GM10266 (cell line): ENCODE data around the gene GMCL1.
"Not testable (repeated sequence)": the region's sequence is repeated elsewhere in the genome, so short reads cannot be mapped to it uniquely, and the experiment has no call there.

Experiments used
- DNase-seq: peaks from one replicate; pipeline ENCODE4 v3.0.0; 2012; ENCODE audit errors: extremely low spot score
- TF ChIP-seq, protein P1 (sequence below): IDR thresholded peaks from 2 replicates; pipeline ENCODE4 v1.5.1; 2012; ENCODE audit warnings: mild to moderate bottlenecking, low read depth; ENCODE audit not compliant: control insufficient read depth, insufficient read depth; ENCODE audit errors: missing control alignments

GMCL1 gene

DNA sequence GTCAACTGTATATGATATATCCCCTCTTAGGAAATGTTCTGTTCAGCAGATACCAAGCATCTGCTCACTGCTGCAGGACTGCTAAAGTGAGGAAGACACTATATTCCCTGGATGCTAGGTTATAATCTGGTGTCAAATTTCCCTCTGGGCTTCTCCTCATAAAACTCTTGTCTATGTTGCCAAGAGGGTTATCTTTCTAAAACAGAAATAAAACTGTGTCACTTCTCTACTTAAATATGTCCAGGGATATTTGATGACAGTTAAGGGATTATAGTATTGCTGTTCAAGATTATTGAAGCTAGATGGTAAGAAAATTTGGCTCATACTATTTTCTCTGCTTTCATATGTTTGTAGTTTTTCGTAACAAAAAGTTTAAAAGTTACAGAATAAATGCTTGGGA is 33.8 kb downstream of the GMCL1 start:
- DNase-seq, result no peak
- TF ChIP-seq, protein P1, sequence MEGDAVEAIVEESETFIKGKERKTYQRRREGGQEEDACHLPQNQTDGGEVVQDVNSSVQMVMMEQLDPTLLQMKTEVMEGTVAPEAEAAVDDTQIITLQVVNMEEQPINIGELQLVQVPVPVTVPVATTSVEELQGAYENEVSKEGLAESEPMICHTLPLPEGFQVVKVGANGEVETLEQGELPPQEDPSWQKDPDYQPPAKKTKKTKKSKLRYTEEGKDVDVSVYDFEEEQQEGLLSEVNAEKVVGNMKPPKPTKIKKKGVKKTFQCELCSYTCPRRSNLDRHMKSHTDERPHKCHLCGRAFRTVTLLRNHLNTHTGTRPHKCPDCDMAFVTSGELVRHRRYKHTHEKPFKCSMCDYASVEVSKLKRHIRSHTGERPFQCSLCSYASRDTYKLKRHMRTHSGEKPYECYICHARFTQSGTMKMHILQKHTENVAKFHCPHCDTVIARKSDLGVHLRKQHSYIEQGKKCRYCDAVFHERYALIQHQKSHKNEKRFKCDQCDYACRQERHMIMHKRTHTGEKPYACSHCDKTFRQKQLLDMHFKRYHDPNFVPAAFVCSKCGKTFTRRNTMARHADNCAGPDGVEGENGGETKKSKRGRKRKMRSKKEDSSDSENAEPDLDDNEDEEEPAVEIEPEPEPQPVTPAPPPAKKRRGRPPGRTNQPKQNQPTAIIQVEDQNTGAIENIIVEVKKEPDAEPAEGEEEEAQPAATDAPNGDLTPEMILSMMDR, result no peak

DNA sequence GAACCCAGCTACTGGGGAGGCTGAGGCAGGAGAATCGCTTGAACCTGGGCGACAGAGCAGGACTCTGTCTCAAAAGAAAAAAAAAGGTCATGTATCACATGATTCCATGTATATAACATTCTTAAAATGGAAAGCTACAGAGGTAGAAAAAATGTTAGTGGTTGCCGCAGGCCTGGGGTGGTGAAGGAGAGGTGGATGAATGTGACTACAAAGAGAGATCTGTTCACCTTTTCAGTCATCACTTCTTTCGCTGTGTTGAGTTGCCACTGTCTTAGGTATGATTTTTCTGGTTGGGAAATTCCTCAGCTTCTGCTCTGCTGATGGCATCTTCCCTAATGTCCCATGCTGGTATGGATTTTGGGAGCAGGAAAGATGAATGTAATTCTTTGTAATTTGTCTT is 59.0 kb downstream of the GMCL1 start:
- TF ChIP-seq, protein P1, result no peak
- DNase-seq, result no peak

DNA sequence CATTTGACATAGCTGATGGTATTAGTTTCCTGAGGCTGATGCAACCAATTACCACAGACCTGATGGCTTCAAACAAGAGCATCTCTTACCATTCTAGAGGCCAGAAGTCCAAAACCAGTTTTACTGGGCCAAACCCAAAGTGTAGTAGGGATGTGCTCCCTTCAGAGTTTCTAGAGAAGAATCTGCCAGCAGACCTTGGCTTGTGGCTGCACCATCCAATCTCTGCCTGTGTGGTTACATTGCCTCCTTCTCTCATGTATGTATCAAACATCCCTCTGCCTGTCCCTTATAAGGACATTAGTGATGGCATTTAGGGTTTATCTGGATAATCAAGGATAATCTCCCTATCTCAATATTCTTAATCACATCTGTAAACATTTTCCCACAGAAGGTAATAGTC is 59.8 kb downstream of the GMCL1 start:
- DNase-seq, result no peak
- TF ChIP-seq, protein P1, result no peak

DNA sequence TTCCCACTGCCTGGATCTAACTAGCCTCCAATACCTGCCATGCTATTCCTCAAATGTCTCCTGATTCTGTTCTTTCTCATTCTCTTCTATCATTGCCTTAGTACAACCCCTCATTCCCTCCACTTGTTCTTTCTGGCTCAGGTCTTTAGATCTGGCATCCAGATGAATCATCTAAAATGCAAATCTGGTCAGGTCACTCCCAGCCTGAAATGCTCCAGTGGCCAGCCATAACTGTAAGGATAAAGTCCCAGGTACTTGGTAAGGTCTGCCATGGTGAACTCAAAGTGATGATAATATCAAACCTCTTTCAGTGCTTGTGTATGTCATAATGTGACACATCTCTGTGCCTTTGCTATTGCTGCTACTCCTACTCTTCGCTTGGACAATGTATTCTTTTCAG is 61.4 kb downstream of the GMCL1 start:
- no peak for DNase-seq
- TF ChIP-seq, protein P1, result no peak

DNA sequence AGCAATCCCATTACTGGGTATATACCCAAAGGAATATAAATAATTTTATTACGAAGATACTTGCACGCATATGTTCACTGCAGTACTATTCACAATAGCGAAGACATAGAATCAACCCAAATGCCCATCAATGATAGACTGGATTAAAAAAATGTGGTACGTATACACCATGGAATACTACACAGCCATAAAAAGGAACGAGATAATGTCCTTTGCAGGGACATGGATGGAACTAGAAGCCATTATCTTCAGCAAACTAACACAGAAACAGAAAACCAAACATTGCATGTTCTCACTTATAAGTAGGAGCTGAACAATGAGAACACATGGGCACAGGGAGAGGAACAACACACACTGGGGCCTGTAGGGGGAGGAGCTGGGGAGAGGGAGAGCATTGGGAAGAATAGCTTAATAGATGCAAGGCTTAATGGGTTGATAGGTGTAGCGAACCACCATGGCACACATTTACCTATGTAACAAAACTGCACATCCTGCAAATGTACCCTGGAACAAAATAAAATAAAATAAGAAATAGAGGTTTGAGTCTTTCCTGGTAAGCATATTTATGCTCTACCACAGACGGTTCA is 63.5 kb downstream of the GMCL1 start:
- DNase-seq, result not testable (repeated sequence)

DNA sequence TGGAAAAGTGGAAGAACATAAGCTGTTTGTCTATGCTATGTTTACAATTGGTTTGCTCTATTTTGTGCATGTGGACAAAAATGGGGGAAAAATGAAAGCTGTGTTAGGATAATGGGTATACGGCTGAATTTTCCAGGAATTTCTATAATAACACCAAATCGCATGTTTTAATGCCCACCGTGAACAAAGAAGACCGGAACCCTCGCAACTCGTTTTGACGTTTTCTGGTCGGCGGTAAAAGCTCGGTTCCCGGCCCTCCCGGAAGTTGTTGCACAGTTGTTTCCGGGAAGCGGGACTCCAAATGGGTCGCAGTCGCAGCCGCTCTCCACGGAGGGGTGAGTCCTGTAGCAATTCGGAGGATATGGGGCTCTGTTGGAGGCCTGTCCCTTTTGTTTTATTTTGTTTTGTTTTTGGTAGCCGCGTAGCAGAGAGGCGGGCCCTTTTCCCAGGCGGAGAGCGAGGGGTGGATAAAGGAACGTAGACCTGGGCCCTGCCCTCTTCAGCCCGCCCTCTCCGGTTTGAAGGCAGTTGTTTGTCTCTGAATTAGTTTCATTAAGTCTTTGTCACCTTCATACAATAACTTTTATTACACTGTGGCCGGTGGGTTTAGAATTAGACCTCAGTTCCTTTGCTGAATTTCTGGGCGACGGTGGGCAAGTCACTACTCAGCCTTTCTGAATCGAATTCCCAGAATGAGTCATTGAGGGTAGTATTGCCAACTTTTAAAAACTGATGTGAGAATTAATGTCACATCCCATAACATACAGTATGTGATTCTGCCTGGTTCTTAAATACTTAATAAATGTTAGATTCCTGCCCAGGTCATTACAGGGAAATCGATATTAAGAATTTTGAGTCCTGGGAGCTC is 64.5 kb downstream of the GMCL1 start, which contains the start of gene SNRNP27:
TSS of gene SNRNP27 (plus strand) at position 273 of the 868 bp plus-strand sequence. CDS start at position 302, 29 bp downstream.
- DNase-seq, result peak; percentile 71
- TF ChIP-seq, protein P1, result no peak

DNA sequence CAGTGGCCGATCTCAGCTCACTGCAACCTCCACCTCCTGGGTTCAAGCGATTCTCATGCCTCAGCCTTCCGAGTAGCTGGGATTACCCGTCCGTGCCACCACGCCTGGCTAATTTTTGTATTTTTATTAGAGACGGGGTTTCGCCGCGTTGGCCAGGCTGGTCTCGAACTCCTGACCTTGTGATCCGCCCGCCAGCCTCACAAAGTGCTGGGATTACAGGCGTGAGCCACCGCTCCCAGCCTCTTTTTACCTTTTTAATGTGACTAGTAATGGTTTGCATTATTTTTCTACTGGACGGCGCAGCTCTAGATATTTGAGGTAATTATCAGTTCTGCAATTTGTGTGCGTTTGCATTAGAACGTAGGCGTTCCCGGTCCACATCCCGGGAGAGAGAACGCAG is 65.3 kb downstream of the GMCL1 start:
- DNase-seq, result not testable (repeated sequence)

DNA sequence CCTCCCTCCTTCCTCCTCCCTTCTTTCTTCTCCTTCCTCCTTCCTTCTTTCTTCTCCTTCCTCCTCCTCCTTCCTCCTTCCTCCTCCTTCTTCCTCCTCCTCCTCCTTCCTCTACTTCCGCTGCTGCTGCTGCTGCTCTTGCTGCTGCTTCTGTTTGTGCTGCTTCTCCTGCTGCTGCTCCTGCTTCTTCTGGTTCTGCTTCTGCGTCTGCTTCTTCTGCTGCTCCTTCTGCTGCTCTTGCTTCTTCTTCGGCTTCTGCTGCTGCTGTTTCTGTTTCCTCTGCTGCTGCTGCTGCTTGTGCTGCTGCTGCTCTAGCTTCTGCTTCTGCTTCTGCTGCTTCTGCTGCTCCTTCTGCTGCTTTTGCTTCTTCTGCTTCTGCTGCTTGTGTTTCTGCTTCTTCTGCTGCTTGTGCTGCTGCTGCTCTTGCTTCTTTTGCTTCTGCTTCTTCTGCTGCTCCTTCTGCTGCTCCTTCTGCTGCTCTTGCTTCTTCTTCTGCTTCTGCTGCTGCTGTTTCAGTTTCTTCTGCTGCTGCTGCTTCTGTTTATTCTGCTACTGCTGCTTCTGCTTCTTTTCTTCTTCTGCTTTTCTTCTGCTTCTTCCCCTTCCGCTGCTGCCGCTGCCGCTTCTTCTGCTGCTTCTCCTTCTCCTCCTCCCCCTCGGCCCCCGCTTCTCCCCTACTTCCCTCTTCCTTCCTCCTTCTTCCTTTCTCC is 72.9 kb downstream of the GMCL1 start:
- DNase-seq, result no peak
- TF ChIP-seq, protein P1, result no peak
